ENCODE results near the gene EPS15.

EPS15 gene

DNA sequence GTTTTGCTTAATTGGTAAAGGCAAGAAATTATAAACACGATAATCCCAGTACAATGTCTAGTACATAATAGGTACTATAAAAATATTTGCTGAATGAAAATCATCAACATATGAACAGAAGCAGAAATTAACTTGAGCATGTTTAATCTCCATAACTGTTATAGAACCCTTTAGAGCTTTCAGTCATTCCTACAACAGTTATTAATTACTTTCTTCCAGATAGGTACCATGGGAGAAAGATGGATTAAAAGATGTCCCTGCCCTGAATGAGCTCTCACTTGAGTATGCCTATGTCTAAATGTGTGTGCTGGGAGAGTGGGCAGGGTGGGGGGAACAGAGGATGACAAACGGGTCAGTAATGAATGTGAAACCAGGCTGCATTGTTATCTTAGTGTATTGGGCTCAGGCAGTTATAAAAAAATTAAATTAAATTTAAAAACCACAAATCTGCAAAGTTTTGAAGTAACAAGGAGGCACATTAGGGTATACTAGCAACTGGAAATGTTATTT is 2.4 kb downstream of the EPS15 start:
- TF ChIP-seq, protein P1, sequence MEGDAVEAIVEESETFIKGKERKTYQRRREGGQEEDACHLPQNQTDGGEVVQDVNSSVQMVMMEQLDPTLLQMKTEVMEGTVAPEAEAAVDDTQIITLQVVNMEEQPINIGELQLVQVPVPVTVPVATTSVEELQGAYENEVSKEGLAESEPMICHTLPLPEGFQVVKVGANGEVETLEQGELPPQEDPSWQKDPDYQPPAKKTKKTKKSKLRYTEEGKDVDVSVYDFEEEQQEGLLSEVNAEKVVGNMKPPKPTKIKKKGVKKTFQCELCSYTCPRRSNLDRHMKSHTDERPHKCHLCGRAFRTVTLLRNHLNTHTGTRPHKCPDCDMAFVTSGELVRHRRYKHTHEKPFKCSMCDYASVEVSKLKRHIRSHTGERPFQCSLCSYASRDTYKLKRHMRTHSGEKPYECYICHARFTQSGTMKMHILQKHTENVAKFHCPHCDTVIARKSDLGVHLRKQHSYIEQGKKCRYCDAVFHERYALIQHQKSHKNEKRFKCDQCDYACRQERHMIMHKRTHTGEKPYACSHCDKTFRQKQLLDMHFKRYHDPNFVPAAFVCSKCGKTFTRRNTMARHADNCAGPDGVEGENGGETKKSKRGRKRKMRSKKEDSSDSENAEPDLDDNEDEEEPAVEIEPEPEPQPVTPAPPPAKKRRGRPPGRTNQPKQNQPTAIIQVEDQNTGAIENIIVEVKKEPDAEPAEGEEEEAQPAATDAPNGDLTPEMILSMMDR (IDR thresholded peaks at IDR 0.05; ENCODE audit: extremely low read depth, insufficient read depth, missing control alignments): no peak
- no peak for DNase-seq (ENCODE audit: low spot score)
- in situ Hi-C loops (cut with MboI; ENCODE audit: low pct_unique_long_range_greater_than_20kb, low sequenced_read_pairs, unreplicated experiment): no loop called here

DNA sequence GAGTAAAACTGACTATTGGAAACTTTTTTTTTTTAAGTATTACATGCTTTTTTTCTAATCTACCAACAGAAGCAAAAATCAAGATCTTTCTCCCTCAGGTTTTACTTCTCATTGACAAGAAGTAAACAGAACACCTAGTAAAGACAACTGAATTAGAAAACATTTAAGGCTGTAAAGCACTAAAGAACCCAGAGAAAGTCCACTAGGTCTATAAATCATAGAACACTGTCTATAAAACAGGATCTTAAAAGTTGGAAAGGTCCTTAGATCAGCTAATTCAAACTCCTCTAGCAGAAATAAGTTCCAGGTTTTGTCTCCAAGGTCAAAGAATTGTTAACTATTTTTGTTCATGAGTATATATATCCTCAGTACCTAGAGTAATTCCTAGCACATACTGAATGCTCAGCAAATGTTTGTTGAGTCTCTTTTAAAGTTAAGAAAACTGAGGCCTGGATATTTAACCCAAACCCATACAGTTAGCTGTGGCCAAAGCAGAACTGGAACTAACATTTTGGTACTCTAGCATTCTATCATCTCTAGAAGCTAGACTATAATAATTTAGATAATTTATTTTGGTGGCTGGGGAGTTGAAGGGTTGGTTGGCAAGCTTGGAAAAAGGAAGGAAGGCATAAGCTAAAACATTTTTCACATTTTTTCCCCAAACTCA is 3.0 kb downstream of the EPS15 start:
- no peak for DNase-seq (ENCODE audit: low spot score)
- TF ChIP-seq, protein P1 (IDR thresholded peaks at IDR 0.05; ENCODE audit: extremely low read depth, insufficient read depth, missing control alignments): no peak
- in situ Hi-C loops (cut with MboI; ENCODE audit: low pct_unique_long_range_greater_than_20kb, low sequenced_read_pairs, unreplicated experiment): no loop called here

DNA sequence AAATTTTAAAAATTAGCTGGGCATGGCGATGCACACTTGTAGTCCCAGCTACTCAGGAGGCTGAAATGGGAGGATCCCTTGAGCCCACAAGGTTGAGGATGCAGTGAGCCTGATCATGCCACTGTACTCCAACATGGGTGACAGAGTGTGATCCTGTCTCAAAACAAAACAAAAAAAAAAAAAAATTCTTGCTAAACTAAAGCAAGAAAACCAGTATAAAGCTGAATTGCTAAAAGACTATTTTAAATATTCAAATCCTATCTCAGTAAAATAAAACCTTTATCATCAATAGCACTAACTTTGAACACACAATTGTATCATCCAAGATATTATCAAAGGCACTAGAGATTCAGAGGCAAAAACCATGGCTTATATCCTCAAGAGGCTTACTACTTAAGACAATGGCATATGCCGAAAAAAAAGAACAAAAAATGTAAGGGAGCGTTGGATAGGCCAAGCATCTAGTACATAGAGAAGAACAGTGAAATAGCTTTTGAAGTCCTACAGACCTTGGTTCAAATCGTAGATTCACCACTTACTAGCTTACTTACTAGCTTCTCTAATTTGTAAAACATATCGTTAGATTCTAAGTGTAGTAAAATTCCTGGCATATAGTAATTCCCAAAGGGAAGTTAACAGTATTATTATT is 3.6 kb downstream of the EPS15 start:
- DNase-seq (ENCODE audit: low spot score): no peak
- in situ Hi-C loops (cut with MboI; ENCODE audit: low pct_unique_long_range_greater_than_20kb, low sequenced_read_pairs, unreplicated experiment): no loop called here
- TF ChIP-seq, protein P1 (IDR thresholded peaks at IDR 0.05; ENCODE audit: extremely low read depth, insufficient read depth, missing control alignments): no peak

DNA sequence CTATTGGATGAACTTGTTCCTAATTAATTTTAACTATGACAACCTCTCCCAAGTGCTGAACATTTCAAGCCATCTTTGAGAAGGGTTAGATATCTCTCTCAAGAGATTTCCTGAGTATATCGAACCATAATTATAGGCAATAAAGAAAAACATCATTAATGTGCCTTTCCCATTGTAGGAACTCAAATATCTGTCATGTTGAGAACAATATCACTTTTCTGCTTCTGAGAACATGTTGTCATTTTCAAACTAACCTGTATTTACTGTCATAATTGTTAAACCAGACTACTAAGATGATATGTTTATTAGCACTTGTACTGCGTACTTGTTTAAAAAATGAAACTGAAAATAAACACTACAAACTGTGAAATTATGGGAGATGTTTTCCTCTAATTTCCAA is 4.3 kb downstream of the EPS15 start:
- TF ChIP-seq, protein P1 (IDR thresholded peaks at IDR 0.05; ENCODE audit: extremely low read depth, insufficient read depth, missing control alignments): no peak
- in situ Hi-C loops (cut with MboI; ENCODE audit: low pct_unique_long_range_greater_than_20kb, low sequenced_read_pairs, unreplicated experiment): no loop called here
- no peak for DNase-seq (ENCODE audit: low spot score)

DNA sequence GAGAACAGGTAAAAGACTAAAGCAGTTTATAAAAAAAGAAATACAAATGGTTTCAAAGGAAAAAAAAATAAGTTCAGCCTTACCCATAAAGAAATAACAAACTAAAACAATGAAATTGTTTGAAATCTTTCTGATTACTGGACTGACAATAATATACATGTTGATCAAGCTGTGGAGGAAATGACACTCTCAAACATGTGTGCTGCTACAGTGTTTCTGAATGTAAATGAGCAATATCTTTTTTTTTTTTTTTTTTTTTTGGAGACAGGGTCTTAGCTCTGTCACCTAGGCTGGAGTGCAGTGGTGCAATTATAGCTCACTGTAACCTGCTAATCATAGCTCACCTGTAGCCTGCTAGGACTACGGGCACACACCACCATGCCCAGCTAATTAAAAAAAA is 6.5 kb downstream of the EPS15 start:
- TF ChIP-seq, protein P1 (IDR thresholded peaks at IDR 0.05; ENCODE audit: extremely low read depth, insufficient read depth, missing control alignments): no peak
- in situ Hi-C loops (cut with MboI; ENCODE audit: low pct_unique_long_range_greater_than_20kb, low sequenced_read_pairs, unreplicated experiment): no loop called here
- DNase-seq (ENCODE audit: low spot score): no peak

DNA sequence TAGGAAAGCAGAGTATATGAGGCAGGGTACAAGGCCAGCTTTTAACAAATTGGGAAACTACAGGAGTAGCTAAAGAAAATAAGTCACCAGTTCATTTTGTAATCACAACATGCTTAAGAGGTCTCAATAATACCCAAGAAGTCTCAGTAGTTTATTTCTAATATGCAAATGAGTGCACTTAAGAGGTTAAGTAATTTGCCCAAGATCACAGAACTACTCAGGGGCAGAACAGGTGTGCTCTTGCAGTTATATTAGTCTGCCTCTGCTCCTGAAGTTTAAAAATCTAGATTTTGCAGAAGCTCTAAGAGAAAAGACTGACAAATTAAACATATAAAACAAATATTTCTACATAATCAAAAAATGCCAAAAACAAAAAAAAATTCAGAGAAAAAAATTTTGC is 6.9 kb downstream of the EPS15 start:
- DNase-seq (ENCODE audit: low spot score): no peak
- in situ Hi-C loops (cut with MboI; ENCODE audit: low pct_unique_long_range_greater_than_20kb, low sequenced_read_pairs, unreplicated experiment): no loop called here
- TF ChIP-seq, protein P1 (IDR thresholded peaks at IDR 0.05; ENCODE audit: extremely low read depth, insufficient read depth, missing control alignments): no peak
